H9 (cell line): ENCODE results near the gene SMC5. TPM values are rescaled to one million over a fixed set of nuclear protein-coding genes. Genes with fewer than 3 reads are reported as not detected.

Source experiments
- DNase-seq: peaks from one replicate; pipeline ENCODE4 v3.0.0-alpha.2; 2017
- H2AFZ ChIP-seq: one replicate; pipeline ENCODE4 v1.6.1; 2013; ENCODE audit warnings: mild to moderate bottlenecking, low read length, control low read depth, moderate library complexity
- H2AK5ac ChIP-seq: 2 replicates; pipeline ENCODE4 v1.6.1; 2013; ENCODE audit warnings: low read length, control low read depth, mixed read lengths; ENCODE audit not compliant: insufficient read length
- H2BK120ac ChIP-seq: one replicate; pipeline ENCODE4 v1.6.1; 2013; ENCODE audit warnings: low read depth, mild to moderate bottlenecking, low read length, control low read depth, inconsistent platforms; ENCODE audit not compliant: poor library complexity, severe bottlenecking
- H2BK12ac ChIP-seq: 2 replicates; pipeline ENCODE4 v1.6.1; 2013; ENCODE audit warnings: low read length, control low read depth, mixed read lengths, low read depth; ENCODE audit not compliant: insufficient read length
- H2BK15ac ChIP-seq: 2 replicates; pipeline ENCODE4 v1.6.1; 2013; ENCODE audit warnings: low read depth, low read length, control low read depth
- H2BK20ac ChIP-seq: one replicate; pipeline ENCODE4 v1.6.1; 2013; ENCODE audit warnings: low read depth, mild to moderate bottlenecking, low read length, control low read depth, inconsistent platforms; ENCODE audit not compliant: poor library complexity, severe bottlenecking
- H2BK5ac ChIP-seq: 2 replicates; pipeline ENCODE4 v1.6.1; 2013; ENCODE audit warnings: low read length, control low read depth, mixed read lengths; ENCODE audit not compliant: insufficient read length
- H3K14ac ChIP-seq: 2 replicates; pipeline ENCODE4 v1.6.1; 2013; ENCODE audit warnings: low read length, control low read depth; ENCODE audit not compliant: insufficient read depth
- H3K18ac ChIP-seq: 2 replicates; pipeline ENCODE4 v1.6.1; 2013; ENCODE audit warnings: low read depth, mild to moderate bottlenecking, mixed read lengths, low read length, control low read depth; ENCODE audit not compliant: insufficient read length
- H3K23ac ChIP-seq: 2 replicates; pipeline ENCODE4 v1.6.1; 2013; ENCODE audit warnings: low read length, control low read depth, mixed read lengths, low read depth; ENCODE audit not compliant: insufficient read length
- H3K23me2 ChIP-seq: 2 replicates; pipeline ENCODE4 v1.6.1; 2013; ENCODE audit warnings: low read depth, mild to moderate bottlenecking, mixed read lengths, low read length, control low read depth; ENCODE audit not compliant: insufficient read length, poor library complexity, severe bottlenecking
- H3K27ac ChIP-seq: 2 replicates; pipeline ENCODE4 v1.5.1; 2013; ENCODE audit warnings: low read length, control low read depth, mixed read lengths, low read depth; ENCODE audit not compliant: insufficient read length
- H3K27me3 ChIP-seq: 2 replicates; pipeline ENCODE4 v1.6.1; 2013; ENCODE audit warnings: low read length, control low read depth, inconsistent platforms; ENCODE audit not compliant: insufficient read depth
- H3K4ac ChIP-seq: 2 replicates; pipeline ENCODE4 v1.6.1; 2013; ENCODE audit warnings: low read depth, mild to moderate bottlenecking, control low read depth, inconsistent platforms, low read length, moderate library complexity
- H3K4me1 ChIP-seq: 2 replicates; pipeline ENCODE4 v1.6.1; 2013; ENCODE audit warnings: low read length, control low read depth, inconsistent platforms; ENCODE audit not compliant: insufficient read depth
- H3K4me2 ChIP-seq: 2 replicates; pipeline ENCODE4 v1.6.1; 2013; ENCODE audit warnings: low read length, control low read depth, mixed read lengths; ENCODE audit not compliant: insufficient read length, insufficient read depth
- H3K56ac ChIP-seq: 2 replicates; pipeline ENCODE4 v1.6.1; 2013; ENCODE audit warnings: low read depth, mild to moderate bottlenecking, mixed read lengths, low read length, control low read depth; ENCODE audit not compliant: insufficient read length
- H3K79me1 ChIP-seq: 2 replicates; pipeline ENCODE4 v1.6.1; 2013; ENCODE audit warnings: low read depth, mild to moderate bottlenecking, moderate library complexity, low read length, control low read depth, inconsistent platforms; ENCODE audit not compliant: insufficient read depth, poor library complexity, severe bottlenecking
- H3K79me2 ChIP-seq: 2 replicates; pipeline ENCODE4 v1.6.1; 2013; ENCODE audit warnings: low read length, control low read depth, inconsistent platforms; ENCODE audit not compliant: insufficient read depth
- H3K9ac ChIP-seq: 2 replicates; pipeline ENCODE4 v1.6.1; 2013; ENCODE audit warnings: low read length, control low read depth, mixed read lengths; ENCODE audit not compliant: insufficient read length; ENCODE audit errors: extremely low read depth
- H3K9me3 ChIP-seq: one replicate; pipeline ENCODE4 v1.6.1; 2013; ENCODE audit warnings: low read depth, low read length, inconsistent platforms; ENCODE audit not compliant: control insufficient read depth
- H3T11ph ChIP-seq: one replicate; pipeline ENCODE4 v1.6.1; 2013; ENCODE audit warnings: mild to moderate bottlenecking, low read length, control low read depth, inconsistent platforms
- H4K20me1 ChIP-seq: one replicate; pipeline ENCODE4 v1.6.1; 2013; ENCODE audit not compliant: control insufficient read depth, insufficient read length, insufficient read depth
- H4K5ac ChIP-seq: 2 replicates; pipeline ENCODE4 v1.6.1; 2013; ENCODE audit warnings: low read depth, mild to moderate bottlenecking, mixed read lengths, low read length, control low read depth; ENCODE audit not compliant: insufficient read length
- H4K8ac ChIP-seq: replicated peaks from 2 replicates; pipeline ENCODE4 v1.6.1; 2013; ENCODE audit warnings: low read length, control low read depth, mixed read lengths, low read depth; ENCODE audit not compliant: insufficient read length
- H4K91ac ChIP-seq: 2 replicates; pipeline ENCODE4 v1.6.1; 2013; ENCODE audit warnings: low read depth, mild to moderate bottlenecking, moderate library complexity, mixed read lengths, low read length, control low read depth; ENCODE audit not compliant: insufficient read length
- H3K27ac Mint-ChIP-seq, 3 experiments: 2 replicates in 2 of 3; 3 replicates in 1 of 3; pipeline ENCODE4 v1.8.0; 2020 to 2021; ENCODE audit warnings: mixed read lengths in 3 of 3, mild to moderate bottlenecking in 1 of 3, moderate library complexity in 1 of 3
- H3K27me3 Mint-ChIP-seq: 2 replicates; pipeline ENCODE4 v1.8.0; 2021; ENCODE audit warnings: low read depth, mild to moderate bottlenecking, moderate library complexity, mixed read lengths
- H3K36me3 Mint-ChIP-seq, 3 experiments: 2 replicates in 2 of 3; 3 replicates in 1 of 3; pipeline ENCODE4 v1.8.0; 2020 to 2021; ENCODE audit warnings: low read depth in 3 of 3, mixed read lengths in 3 of 3; ENCODE audit not compliant: insufficient read depth in 1 of 3
- H3K4me1 Mint-ChIP-seq, 2 experiments: 2 replicates each; pipeline ENCODE4 v1.8.0; 2020; ENCODE audit warnings: mixed read lengths in 2 of 2
- H3K4me3 Mint-ChIP-seq, 2 experiments: 2 replicates in 1 of 2; 3 replicates in 1 of 2; pipeline ENCODE4 v1.8.0; 2020 to 2021; ENCODE audit warnings: mild to moderate bottlenecking in 2 of 2, mixed read lengths in 2 of 2, moderate library complexity in 1 of 2
- H3K9me3 Mint-ChIP-seq, 2 experiments: 2 replicates in 1 of 2; 3 replicates in 1 of 2; pipeline ENCODE4 v1.8.0; 2020; ENCODE audit warnings: mild to moderate bottlenecking in 2 of 2, mixed read lengths in 2 of 2, moderate library complexity in 1 of 2
- CTCF ChIP-seq: fragments of 200-600 bp; sonication (generic); conservative IDR thresholded peaks from 3 replicates; pipeline ENCODE4 v1.8.0; 2021; ENCODE audit warnings: antibody characterized with exemption, mild to moderate bottlenecking
- WGBS: extraction: QIAGEN DNeasy Blood & Tissue Kit; methylation state at CpG from one replicate; pipeline ENCODE4 v1.1.7; 2013; ENCODE audit warnings: missing lambda C conversion rate, low lambda C conversion rate, mixed read lengths; ENCODE audit not compliant: insufficient read length; ENCODE audit errors: extremely low coverage; 5-methylcytosine and 5-hydroxymethylcytosine counted together
- total RNA-seq: library from RNA; stranded (reverse); gene quantifications from 2 replicates; pipeline ENCODE4 v1.2.1, GENCODE V29; 2021

Gene SMC5
- total RNA-seq, 1 experiment from 2014 or later: 29.6 TPM

DNA sequence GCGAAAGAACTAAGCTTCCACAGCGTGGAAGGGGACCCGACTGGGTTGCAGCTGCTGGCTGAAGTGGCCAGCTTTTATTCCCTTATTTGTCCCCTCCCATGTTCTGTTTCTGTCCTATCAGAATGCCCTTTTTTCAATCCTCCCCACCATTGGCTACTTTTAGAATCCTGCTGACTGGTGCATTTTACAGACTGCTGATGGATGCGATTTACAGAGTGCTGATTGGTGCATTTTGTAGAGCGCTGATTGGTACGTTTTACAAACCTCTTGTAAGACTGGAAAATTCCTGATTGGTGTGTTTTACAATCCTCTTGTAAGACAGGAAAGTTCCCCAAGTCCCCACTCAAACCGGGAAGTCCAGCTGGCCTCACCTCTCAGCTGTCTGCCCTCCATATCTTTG is 105.0 kb downstream of the SMC5 start:
- no peaks in the 10 kb centered on the region for H3K9me3 Mint-ChIP-seq
- Histone ChIP-seq H3K27ac (no peak overlapping the region), H2AFZ (no peak overlapping the region), H2BK12ac (no peak overlapping the region), H4K91ac (no peak overlapping the region), H3K14ac (no peak overlapping the region), H3K4me1 (no peaks in the 10 kb centered on the region), H4K20me1 (no peaks in the 10 kb centered on the region), H3K18ac (no peak overlapping the region), H3K4me2 (no peak overlapping the region), H2BK120ac (no peak overlapping the region), H3K27me3 (no peaks in the 10 kb centered on the region), H3K79me1 (no peaks in the 10 kb centered on the region), H2BK20ac (no peak overlapping the region), H3K56ac (no peak overlapping the region), H3K9ac (no peak overlapping the region), H3K79me2 (no peaks in the 10 kb centered on the region), H2AK5ac (no peak overlapping the region), H4K5ac (no peak overlapping the region), H2BK15ac (no peak overlapping the region), H3K9me3 (no peaks in the 10 kb centered on the region), H3K23me2 (no peaks in the 10 kb centered on the region), H2BK5ac (no peak overlapping the region), H3K4ac (no peak overlapping the region), H4K8ac (no peak overlapping the region), H3T11ph (no peak overlapping the region), H3K23ac (no peak overlapping the region)
- no peaks in the 10 kb centered on the region for H3K36me3 Mint-ChIP-seq
- no peak overlapping the region for H3K4me3 Mint-ChIP-seq
- DNase-seq: no peak
- no peaks in the 10 kb centered on the region for H3K4me1 Mint-ChIP-seq
- WGBS: no CpG with 5 or more reads among the region's 7 CpGs
- TF ChIP-seq CTCF: no peak
- H3K27me3 Mint-ChIP-seq: no peaks in the 10 kb centered on the region
- H3K27ac Mint-ChIP-seq: no peak overlapping the region
